Mesenchymal stem cell (in vitro differentiated cells and primary cell): ENCODE results near the gene AGPAT1.
A peak's percentile ranks its signal among the peaks of the same experiment; 100 is the strongest.
"Not testable (repeated sequence)": the region's sequence is repeated elsewhere in the genome, so short reads cannot be mapped to it uniquely, and the experiment has no call there.

Experiments
- DNase-seq: peaks from one replicate; pipeline ENCODE4 v3.0.0-alpha.2; 2013
- H2AFZ ChIP-seq: one replicate; pipeline ENCODE4 v1.6.1; 2013; ENCODE audit warnings: low read depth, mild to moderate bottlenecking, control low read depth, inconsistent platforms, low read length, moderate library complexity
- H2AK5ac ChIP-seq: 2 replicates; pipeline ENCODE4 v1.6.1; 2013; ENCODE audit warnings: low read length, moderate library complexity, mild to moderate bottlenecking, inconsistent platforms; ENCODE audit not compliant: severe bottlenecking
- H2BK120ac ChIP-seq: one replicate; pipeline ENCODE4 v1.6.1; 2013; ENCODE audit warnings: low read depth, mild to moderate bottlenecking, inconsistent platforms, low read length, moderate library complexity
- H2BK12ac ChIP-seq, 2 experiments: one replicate each; pipeline ENCODE4 v1.6.1; 2013; ENCODE audit warnings: inconsistent platforms in 2 of 2, low read length in 2 of 2, mild to moderate bottlenecking in 2 of 2, moderate library complexity in 2 of 2, control low read depth in 1 of 2
- H2BK15ac ChIP-seq: one replicate; pipeline ENCODE4 v1.6.1; 2013; ENCODE audit warnings: mild to moderate bottlenecking, low read depth, inconsistent platforms; ENCODE audit not compliant: poor library complexity, severe bottlenecking
- H2BK5ac ChIP-seq: 2 replicates; pipeline ENCODE4 v1.6.1; 2013; ENCODE audit warnings: low read depth, mild to moderate bottlenecking, low read length, control low read depth, inconsistent platforms; ENCODE audit not compliant: poor library complexity, severe bottlenecking
- H3K14ac ChIP-seq, 2 experiments: one replicate each; pipeline ENCODE4 v1.6.1; 2013; ENCODE audit warnings: inconsistent platforms in 2 of 2, low read length in 2 of 2, control low read depth in 1 of 2, mild to moderate bottlenecking in 1 of 2, moderate library complexity in 1 of 2
- H3K18ac ChIP-seq, 2 experiments: one replicate each; pipeline ENCODE4 v1.6.1; 2013; ENCODE audit warnings: inconsistent platforms in 2 of 2, low read length in 2 of 2, control low read depth in 1 of 2, low read depth in 1 of 2, mild to moderate bottlenecking in 1 of 2
- H3K23ac ChIP-seq, 2 experiments: one replicate each; pipeline ENCODE4 v1.6.1; 2013; ENCODE audit warnings: inconsistent platforms in 2 of 2, low read length in 2 of 2, mild to moderate bottlenecking in 2 of 2, moderate library complexity in 2 of 2, control low read depth in 1 of 2
- H3K27ac ChIP-seq: 2 replicates; pipeline ENCODE4 v1.5.1; 2013; ENCODE audit warnings: mild to moderate bottlenecking, moderate library complexity, low read length, control low read depth, inconsistent platforms; ENCODE audit not compliant: poor library complexity, severe bottlenecking
- H3K27me3 ChIP-seq, 2 experiments: 2 replicates each; pipeline versions ENCODE4 v1.6.1 to v1.7.0; 2013; ENCODE audit warnings: low read length in 2 of 2, mild to moderate bottlenecking in 2 of 2, moderate library complexity in 2 of 2, control low read depth in 1 of 2, inconsistent platforms in 1 of 2; ENCODE audit not compliant: control insufficient read depth in 1 of 2, insufficient read depth in 1 of 2
- H3K36me3 ChIP-seq, 2 experiments: 2 replicates each; pipeline versions ENCODE4 v1.6.1 to v1.7.0; 2013; ENCODE audit warnings: low read length in 2 of 2, control low read depth in 1 of 2, inconsistent platforms in 1 of 2, low read depth in 1 of 2, mild to moderate bottlenecking in 1 of 2; ENCODE audit not compliant: insufficient read depth in 2 of 2, control insufficient read depth in 1 of 2
- H3K4ac ChIP-seq, 2 experiments: one replicate each; pipeline ENCODE4 v1.6.1; 2013; ENCODE audit warnings: inconsistent platforms in 2 of 2, low read length in 2 of 2, mild to moderate bottlenecking in 2 of 2, moderate library complexity in 2 of 2, control low read depth in 1 of 2, low read depth in 1 of 2
- H3K4me1 ChIP-seq: 2 replicates; pipeline ENCODE4 v1.6.1; 2013; ENCODE audit warnings: low read depth, low read length, control low read depth; ENCODE audit not compliant: control insufficient read depth, insufficient read depth
- H3K4me2 ChIP-seq: 2 replicates; pipeline ENCODE4 v1.6.1; 2013; ENCODE audit warnings: low read length, mild to moderate bottlenecking, inconsistent platforms; ENCODE audit not compliant: poor library complexity, severe bottlenecking
- H3K4me3 ChIP-seq, 2 experiments: 2 replicates each; pipeline versions ENCODE4 v1.5.1 to v1.7.0; 2013; ENCODE audit warnings: low read length in 2 of 2, mild to moderate bottlenecking in 2 of 2, control low read depth in 1 of 2, low read depth in 1 of 2; ENCODE audit not compliant: insufficient read depth in 1 of 2
- H3K79me1 ChIP-seq: replicated peaks from 2 replicates; pipeline ENCODE4 v1.6.1; 2013; ENCODE audit warnings: mild to moderate bottlenecking, control low read depth, low read length, inconsistent platforms; ENCODE audit not compliant: poor library complexity, severe bottlenecking
- H3K9ac ChIP-seq: 2 replicates; pipeline ENCODE4 v1.7.0; 2013; ENCODE audit warnings: mild to moderate bottlenecking, low read length, moderate library complexity
- H3K9me3 ChIP-seq: 2 replicates; pipeline ENCODE4 v1.7.0; 2013; ENCODE audit warnings: mild to moderate bottlenecking, low read length; ENCODE audit not compliant: control insufficient read depth
- H4K8ac ChIP-seq: one replicate; pipeline ENCODE4 v1.6.1; 2013; ENCODE audit warnings: inconsistent platforms, mild to moderate bottlenecking, low read length, moderate library complexity
- H4K91ac ChIP-seq: one replicate; pipeline ENCODE4 v1.6.1; 2013; ENCODE audit warnings: mild to moderate bottlenecking, low read length, inconsistent platforms
- WGBS: methylation state at CpG from one replicate; pipeline ENCODE4 v1.1.7; 2013; ENCODE audit warnings: mixed read lengths; 5-methylcytosine and 5-hydroxymethylcytosine counted together

Gene AGPAT1

DNA sequence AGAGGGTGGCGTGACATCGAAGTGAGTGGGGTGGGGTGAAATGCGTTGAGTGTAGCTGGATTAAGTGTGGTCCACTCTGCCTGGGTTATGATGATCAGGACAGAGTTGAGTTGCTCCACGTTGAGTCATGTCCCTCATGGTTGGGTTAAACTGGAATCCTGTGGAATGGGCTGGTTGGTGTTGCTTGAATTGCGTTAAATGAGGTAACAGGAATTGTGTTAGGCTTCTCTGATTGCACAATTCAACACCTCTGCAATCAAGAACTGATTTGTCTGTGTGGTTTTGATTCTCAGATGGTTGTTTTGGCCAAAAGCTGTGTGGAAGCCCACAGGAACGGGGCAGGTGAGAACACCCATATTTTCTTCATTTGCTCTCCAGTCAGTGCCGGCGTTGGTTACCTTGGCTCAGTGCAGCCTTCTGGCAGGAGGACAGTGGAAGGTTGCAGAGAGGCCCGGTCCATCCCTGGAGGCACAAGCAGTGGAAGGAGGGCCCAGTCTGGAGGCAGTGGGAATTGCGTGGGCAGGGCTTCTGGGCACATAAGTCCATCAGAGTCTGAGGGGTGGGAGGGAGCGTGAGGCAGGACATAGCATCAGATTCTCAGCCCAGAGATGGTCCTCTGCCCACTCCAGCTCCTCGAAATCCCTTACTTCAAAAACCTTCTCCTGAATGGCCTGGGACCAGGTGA, 36.3 kb upstream of the AGPAT1 start:
- Histone ChIP-seq H2BK5ac (no peak overlapping the region), H3K9ac (no peak overlapping the region), H2BK15ac (no peak overlapping the region), H3K9me3 (no peaks in the 10 kb centered on the region), H3K4ac (no peak overlapping the region), H2BK120ac (no peak overlapping the region), H3K4me3 (no peak overlapping the region), H3K79me1 (no peaks in the 10 kb centered on the region), H3K14ac (no peak overlapping the region), H3K27me3 (peaks cover 13 to 19% of the 10 kb centered on the region in 2 experiments), H2AK5ac (no peak overlapping the region), H3K27ac (no peak overlapping the region), H3K23ac (no peak overlapping the region), H3K4me2 (no peak overlapping the region), H3K18ac (no peak overlapping the region), H2BK12ac (no peak overlapping the region), H4K8ac (no peak overlapping the region), H4K91ac (no peak overlapping the region), H2AFZ (no peak overlapping the region), H3K36me3 (peaks cover 0 to 2% of the 10 kb centered on the region in 2 experiments), H3K4me1 (no peaks in the 10 kb centered on the region)
- no peak for DNase-seq
- 86% methylated on average over 12 of the region's 12 CpGs for WGBS

DNA sequence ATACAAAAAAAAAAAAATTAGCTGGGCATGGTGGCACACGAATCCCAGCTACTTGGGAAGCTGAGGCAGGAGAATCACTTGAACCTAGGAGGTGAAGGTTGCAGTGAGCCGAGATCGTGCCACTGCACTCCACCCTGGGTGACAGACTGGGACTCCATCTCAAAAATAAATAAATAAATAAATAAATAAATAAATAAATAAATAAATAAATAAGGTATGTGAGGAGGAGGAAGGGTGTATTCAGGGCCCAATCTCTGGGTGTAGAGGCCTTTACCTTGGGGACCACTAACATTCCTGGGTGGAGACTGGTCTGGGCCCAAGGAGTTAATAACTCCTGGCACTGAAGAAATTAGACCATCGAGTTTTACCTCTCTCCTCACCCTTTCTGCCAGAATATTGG, 35.5 kb upstream of the AGPAT1 start:
- H2BK12ac ChIP-seq, result not testable (repeated sequence)

DNA sequence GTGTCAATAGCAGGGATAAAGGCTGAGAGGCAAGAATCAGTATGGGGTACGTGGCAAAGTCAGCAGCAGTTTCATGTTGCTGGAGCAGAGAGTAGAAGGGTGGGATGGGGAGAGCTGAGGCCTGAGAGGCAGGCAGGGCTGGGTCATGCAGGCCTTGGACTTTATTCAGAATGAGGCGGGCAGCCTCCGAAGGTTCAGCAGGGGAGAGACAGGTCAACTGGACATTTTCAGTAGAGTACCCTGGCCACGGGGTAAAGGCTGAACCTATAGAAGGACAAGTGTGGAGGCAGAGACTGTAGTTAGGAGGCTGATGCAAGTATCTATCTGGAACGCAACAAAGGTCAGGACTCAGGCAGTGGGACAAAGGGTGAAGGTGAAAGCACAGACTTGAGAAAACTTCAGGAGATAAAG, 34.3 kb upstream of the AGPAT1 start:
- Histone ChIP-seq H2BK120ac (no peak overlapping the region), H3K9me3 (no peaks in the 10 kb centered on the region), H2AFZ (no peak overlapping the region), H3K23ac (no peak overlapping the region), H3K4ac (no peak overlapping the region), H3K4me1 (no peaks in the 10 kb centered on the region), H3K79me1 (no peaks in the 10 kb centered on the region), H4K91ac (peak overlapping the region; percentile 21), H2BK12ac (no peak overlapping the region), H3K27me3 (peaks cover 7 to 13% of the 10 kb centered on the region in 2 experiments), H3K9ac (no peak overlapping the region), H3K4me3 (no peak overlapping the region), H4K8ac (no peak overlapping the region), H3K4me2 (no peak overlapping the region), H3K18ac (no peak overlapping the region), H2AK5ac (no peak overlapping the region), H3K14ac (no peak overlapping the region), H3K27ac (no peak overlapping the region), H3K36me3 (no peaks in the 10 kb centered on the region), H2BK15ac (no peak overlapping the region), H2BK5ac (no peak overlapping the region)
- DNase-seq, result no peak
- WGBS, result 78% methylated on average over 5 of the region's 5 CpGs

More for the DNA sequence above, 35.5 kb upstream of the AGPAT1 start:
- not testable (repeated sequence) for H3K4me1 ChIP-seq, H3K4me3 ChIP-seq, H2AK5ac ChIP-seq, H4K91ac ChIP-seq, H3K14ac ChIP-seq, DNase-seq, H3K36me3 ChIP-seq, H3K9me3 ChIP-seq, H3K18ac ChIP-seq, H2BK15ac ChIP-seq, H3K9ac ChIP-seq, H3K23ac ChIP-seq, H3K4me2 ChIP-seq, H4K8ac ChIP-seq, H2BK120ac ChIP-seq, H3K4ac ChIP-seq, H3K79me1 ChIP-seq, H2BK5ac ChIP-seq, H3K27ac ChIP-seq, H2AFZ ChIP-seq
- 100% methylated on average over 1 of the region's 4 CpGs for WGBS
- peaks cover 7 to 18% of the 10 kb centered on the region in 2 experiments for H3K27me3 ChIP-seq

DNA sequence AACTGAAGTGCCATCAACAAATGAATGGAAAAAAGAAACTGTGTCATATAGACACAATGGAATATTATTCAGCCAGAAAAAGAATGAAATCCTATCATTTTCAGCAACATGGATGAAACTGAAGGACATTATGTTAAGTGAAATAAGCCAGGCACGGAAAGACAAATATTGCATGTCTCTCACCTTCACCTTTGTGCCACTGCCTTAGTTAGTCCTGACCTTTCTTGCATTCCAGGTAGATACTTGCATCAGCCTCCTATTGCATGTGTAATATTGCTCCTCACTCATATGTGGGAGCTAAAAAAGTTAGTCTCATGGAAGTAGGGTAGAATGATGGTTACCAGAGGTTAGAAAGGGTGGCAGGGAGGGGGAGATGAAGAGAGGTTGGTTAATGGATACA, 33.1 kb upstream of the AGPAT1 start:
- WGBS, result no CpG with 5 or more reads among the region's 1 CpG
- no peak overlapping the region for H3K23ac ChIP-seq

More for the DNA sequence above, 33.1 kb upstream of the AGPAT1 start:
- no peaks in the 10 kb centered on the region for H3K79me1 ChIP-seq
- no peak for DNase-seq
- H3K4me2 ChIP-seq, result no peak overlapping the region
- no peak overlapping the region for H3K27ac ChIP-seq
- H3K18ac ChIP-seq, result no peak overlapping the region
- no peak overlapping the region for H2AFZ ChIP-seq
- H2BK15ac ChIP-seq, result no peak overlapping the region
- no peak overlapping the region for H2BK120ac ChIP-seq
- H3K4me1 ChIP-seq, result peaks cover 1% of the 10 kb centered on the region
- H2AK5ac ChIP-seq, result no peak overlapping the region
- H2BK5ac ChIP-seq, result no peak overlapping the region
- no peaks in the 10 kb centered on the region for H3K9me3 ChIP-seq
- H3K36me3 ChIP-seq, result no peaks in the 10 kb centered on the region
- no peak overlapping the region for H3K14ac ChIP-seq
- H4K8ac ChIP-seq, result no peak overlapping the region
- no peak overlapping the region for H4K91ac ChIP-seq
- no peak overlapping the region for H3K4me3 ChIP-seq
- no peak overlapping the region for H3K4ac ChIP-seq
- no peak overlapping the region for H3K9ac ChIP-seq
- H3K27me3 ChIP-seq, result peaks cover 9 to 15% of the 10 kb centered on the region in 2 experiments
- no peak overlapping the region for H2BK12ac ChIP-seq
